IPS DF 19.7 (cell line): ENCODE measurements around the gene PLA2G4B.

Experiments used
- DNase-seq: peaks from one replicate; pipeline ENCODE4 v3.0.0-alpha.2; 2013; ENCODE audit warnings: low read depth, low spot score

Gene PLA2G4B, protein sequence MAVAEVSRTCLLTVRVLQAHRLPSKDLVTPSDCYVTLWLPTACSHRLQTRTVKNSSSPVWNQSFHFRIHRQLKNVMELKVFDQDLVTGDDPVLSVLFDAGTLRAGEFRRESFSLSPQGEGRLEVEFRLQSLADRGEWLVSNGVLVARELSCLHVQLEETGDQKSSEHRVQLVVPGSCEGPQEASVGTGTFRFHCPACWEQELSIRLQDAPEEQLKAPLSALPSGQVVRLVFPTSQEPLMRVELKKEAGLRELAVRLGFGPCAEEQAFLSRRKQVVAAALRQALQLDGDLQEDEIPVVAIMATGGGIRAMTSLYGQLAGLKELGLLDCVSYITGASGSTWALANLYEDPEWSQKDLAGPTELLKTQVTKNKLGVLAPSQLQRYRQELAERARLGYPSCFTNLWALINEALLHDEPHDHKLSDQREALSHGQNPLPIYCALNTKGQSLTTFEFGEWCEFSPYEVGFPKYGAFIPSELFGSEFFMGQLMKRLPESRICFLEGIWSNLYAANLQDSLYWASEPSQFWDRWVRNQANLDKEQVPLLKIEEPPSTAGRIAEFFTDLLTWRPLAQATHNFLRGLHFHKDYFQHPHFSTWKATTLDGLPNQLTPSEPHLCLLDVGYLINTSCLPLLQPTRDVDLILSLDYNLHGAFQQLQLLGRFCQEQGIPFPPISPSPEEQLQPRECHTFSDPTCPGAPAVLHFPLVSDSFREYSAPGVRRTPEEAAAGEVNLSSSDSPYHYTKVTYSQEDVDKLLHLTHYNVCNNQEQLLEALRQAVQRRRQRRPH

GRCh38 chr15:41838400-41838897, at the start of gene PLA2G4B:
TSS of gene PLA2G4B (plus strand) at chr15:41838847. CDS start at chr15:41838914, 67 bp downstream.
- no peak for DNase-seq

GRCh38 chr15:41789236-41789635, 49.4 kb upstream of the PLA2G4B start:
- no peak for DNase-seq

DNA sequence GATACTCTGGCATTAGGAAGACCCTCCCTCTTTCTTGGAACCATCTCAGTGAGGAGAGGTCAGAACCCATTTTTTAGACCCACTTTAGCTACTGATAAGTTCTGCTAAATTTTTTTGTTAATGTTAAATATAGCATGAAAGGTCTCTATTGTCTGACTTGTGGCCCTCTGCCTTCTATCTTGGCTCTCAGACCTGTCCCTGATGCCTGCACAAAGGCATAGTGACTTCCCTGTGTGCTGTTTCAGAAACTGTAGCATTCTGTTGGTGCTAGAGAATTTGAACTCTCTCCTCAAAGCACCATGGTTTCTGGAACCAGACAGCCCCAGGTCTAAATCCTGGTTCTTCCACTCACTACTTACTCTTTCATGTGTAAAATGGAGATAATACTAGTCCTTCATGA, 49.0 kb upstream of the PLA2G4B start:
- no peak for DNase-seq

GRCh38 chr15:41790169-41790568, 48.5 kb upstream of the PLA2G4B start:
- no peak for DNase-seq

DNA sequence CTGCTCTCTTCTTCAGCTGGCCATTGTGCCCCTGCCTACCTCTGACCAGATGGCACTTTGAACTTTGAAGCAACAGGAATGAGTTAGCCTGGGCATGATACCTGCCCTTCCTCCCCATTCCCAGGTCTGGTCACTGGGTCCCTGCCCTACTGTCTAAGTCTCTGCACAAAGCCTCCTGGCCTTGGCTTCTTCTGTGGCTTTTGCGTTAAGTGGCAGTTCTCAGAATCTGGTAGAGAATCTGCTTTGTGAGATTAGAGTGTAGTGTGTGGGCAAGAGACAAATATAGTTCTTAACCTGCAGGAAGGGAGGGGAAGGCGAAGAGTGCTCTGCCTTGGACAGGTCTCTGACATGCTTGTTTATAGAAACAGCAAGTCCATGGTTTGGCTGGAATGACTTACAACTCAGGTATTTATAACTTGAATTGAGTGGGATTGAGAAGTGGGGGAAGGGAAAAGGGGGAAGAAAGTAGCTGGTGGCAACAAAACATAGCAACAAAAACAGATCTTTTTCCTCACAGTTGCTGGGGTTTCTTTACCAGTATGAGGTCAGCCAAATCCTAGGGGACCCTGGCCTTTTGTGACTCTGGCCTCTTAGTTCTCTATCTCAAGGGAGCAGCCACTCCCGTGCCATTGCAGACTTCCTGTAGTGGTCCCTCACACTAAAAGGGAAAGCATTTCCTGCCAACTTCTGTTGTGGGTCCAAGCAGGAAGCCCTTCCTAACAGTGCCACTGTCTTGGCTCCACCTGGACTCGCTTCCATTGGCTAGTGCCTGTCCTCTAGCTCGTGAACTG, 47.7 kb upstream of the PLA2G4B start:
- no peak for DNase-seq

DNA sequence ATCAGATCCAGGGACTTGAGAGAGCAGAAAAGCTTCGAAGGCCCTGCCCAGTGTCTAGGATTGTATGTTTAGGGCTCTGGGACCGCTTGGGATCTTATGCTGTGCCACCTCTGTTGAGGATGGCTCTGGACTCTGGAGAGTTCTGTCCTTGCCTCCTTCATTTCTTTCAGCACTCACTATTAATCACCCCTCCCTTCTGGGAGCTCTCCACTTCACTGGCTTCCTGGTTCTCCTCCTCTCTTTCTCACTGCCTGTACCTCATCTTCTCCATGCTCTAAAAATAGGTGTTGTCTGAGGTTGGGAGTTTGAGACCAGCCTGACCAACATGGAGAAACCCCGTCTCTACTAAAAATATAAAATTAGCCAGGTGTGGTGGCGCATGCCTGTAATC, 47.1 kb upstream of the PLA2G4B start:
- DNase-seq, result no peak

GRCh38 chr15:41792000-41792637, 46.5 kb upstream of the PLA2G4B start:
- DNase-seq, result no peak

GRCh38 chr15:41794081-41794480, 44.6 kb upstream of the PLA2G4B start:
- DNase-seq, result no peak

GRCh38 chr15:41795996-41796856, 42.4 kb upstream of the PLA2G4B start:
- no peak for DNase-seq

GRCh38 chr15:41797201-41797944, 41.3 kb upstream of the PLA2G4B start:
- DNase-seq, result no peak

GRCh38 chr15:41798607-41799487, 39.8 kb upstream of the PLA2G4B start:
- no peak for DNase-seq

- no peak for DNase-seq
Observed at GRCh38 chr15:41799488-41799805, 39.2 kb upstream of the PLA2G4B start.

DNA sequence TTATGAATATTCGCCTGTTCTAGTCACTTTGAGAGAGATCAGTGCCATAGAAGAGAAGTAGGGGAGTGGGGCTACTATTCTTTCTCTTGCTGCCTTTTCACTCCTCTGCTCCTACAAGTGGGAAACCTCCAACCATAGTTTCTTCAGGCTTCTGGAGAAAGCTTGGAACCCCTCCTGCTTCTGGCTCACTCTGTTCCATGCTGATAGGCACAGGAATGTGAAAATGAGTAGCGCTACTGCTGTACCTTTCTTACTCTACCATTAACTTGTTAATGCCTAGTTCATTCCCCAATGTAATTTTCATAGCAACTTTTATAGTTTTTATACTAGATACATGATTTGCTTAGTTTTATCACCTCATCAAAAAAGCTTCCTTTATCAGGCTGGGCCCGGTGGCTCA, 37.5 kb upstream of the PLA2G4B start:
- no peak for DNase-seq

DNA sequence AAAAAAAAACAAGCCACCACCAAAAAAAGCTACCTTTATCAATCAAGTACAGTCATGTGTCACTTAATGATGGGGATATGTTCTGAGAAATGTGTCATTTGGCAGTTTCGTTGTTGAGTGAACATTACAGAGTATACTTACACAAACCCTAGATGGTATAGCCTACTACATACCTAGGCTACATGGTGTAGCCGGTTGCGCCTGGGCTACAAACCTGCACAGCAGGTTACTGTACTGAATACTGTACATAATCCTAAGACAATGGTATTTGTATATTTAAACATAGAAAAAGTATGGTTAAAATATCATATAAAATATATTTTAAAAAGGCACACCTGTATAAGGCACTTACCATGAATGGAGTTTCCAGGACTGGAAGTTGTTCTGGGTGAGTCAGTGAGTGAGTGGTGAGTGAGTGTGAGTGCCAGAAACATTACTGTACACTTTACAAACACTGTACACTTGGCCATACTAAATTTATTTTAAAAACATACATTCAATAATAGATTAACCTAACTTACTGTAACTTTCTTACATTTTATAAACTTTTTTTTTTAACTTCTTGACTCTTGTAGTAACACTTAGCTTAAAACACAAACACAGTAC, 36.7 kb upstream of the PLA2G4B start:
- DNase-seq, result no peak

DNA sequence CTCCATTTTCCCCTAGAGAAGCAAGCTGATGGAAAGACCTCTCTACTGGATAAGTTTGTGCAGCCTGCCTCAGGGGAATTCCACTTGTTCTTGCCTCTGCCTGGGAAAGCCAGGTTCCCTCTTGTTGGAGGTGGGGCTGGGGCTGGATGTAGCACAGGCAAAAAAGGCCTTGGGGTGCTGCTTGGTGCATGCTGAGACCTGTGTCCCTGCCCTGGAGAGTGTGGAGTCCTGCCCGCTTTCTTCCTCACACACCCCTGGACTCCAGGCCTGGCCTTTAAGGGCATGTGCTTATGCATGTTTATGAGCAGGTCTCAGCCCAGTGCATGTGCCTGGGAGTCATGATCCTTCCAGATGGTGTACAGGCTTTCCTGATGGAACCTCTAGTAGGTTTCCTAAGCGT, 34.3 kb upstream of the PLA2G4B start:
- DNase-seq, result no peak

- DNase-seq, result no peak
Observed at GRCh38 chr15:41804916-41805666, 33.6 kb upstream of the PLA2G4B start.

- DNase-seq, result no peak
Observed at GRCh38 chr15:41805711-41806110, 32.9 kb upstream of the PLA2G4B start.
